PC-3 (cell line): ENCODE measurements around the gene AVL9.

Experiments
- EZH2phosphoT487 ChIP-seq: fragments of 300-600 bp; sonication (generic); IDR thresholded peaks from 2 replicates; pipeline ENCODE4 v1.6.1; 2018; ENCODE audit warnings: mild to moderate bottlenecking, antibody characterized with exemption, low read length, borderline replicate concordance
- TF ChIP-seq, protein P1 (sequence below): fragments of 300-600 bp; sonication (generic); conservative IDR thresholded peaks from 2 replicates; pipeline ENCODE4 v1.5.1; 2017; ENCODE audit warnings: antibody characterized with exemption, low read depth, mild to moderate bottlenecking, low read length

- TF ChIP-seq EZH2phosphoT487 = no peak
- TF ChIP-seq, protein P1, sequence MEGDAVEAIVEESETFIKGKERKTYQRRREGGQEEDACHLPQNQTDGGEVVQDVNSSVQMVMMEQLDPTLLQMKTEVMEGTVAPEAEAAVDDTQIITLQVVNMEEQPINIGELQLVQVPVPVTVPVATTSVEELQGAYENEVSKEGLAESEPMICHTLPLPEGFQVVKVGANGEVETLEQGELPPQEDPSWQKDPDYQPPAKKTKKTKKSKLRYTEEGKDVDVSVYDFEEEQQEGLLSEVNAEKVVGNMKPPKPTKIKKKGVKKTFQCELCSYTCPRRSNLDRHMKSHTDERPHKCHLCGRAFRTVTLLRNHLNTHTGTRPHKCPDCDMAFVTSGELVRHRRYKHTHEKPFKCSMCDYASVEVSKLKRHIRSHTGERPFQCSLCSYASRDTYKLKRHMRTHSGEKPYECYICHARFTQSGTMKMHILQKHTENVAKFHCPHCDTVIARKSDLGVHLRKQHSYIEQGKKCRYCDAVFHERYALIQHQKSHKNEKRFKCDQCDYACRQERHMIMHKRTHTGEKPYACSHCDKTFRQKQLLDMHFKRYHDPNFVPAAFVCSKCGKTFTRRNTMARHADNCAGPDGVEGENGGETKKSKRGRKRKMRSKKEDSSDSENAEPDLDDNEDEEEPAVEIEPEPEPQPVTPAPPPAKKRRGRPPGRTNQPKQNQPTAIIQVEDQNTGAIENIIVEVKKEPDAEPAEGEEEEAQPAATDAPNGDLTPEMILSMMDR = no peak
Measured at GRCh38 chr7:32513210-32513609, 17.9 kb downstream of the AVL9 start.
